Stimulated activated CD8-positive, alpha-beta memory T cell treated with anti-CD3 and anti-CD28 coated beads, Interleukin-2, amount 100 ng/mL, for 48 hours (primary cell): Measurements from ENCODE around the gene MINDY2.
"Not testable (repeated sequence)": the region's sequence is repeated elsewhere in the genome, so short reads cannot be mapped to it uniquely, and the experiment has no call there.

Source experiments
- DNase-seq, 2 donors: peaks; one replicate each; pipeline ENCODE4 v3.0.0-alpha.2; 2020; ENCODE audit warnings: low read depth in 2 of 2

The MINDY2 gene

DNA sequence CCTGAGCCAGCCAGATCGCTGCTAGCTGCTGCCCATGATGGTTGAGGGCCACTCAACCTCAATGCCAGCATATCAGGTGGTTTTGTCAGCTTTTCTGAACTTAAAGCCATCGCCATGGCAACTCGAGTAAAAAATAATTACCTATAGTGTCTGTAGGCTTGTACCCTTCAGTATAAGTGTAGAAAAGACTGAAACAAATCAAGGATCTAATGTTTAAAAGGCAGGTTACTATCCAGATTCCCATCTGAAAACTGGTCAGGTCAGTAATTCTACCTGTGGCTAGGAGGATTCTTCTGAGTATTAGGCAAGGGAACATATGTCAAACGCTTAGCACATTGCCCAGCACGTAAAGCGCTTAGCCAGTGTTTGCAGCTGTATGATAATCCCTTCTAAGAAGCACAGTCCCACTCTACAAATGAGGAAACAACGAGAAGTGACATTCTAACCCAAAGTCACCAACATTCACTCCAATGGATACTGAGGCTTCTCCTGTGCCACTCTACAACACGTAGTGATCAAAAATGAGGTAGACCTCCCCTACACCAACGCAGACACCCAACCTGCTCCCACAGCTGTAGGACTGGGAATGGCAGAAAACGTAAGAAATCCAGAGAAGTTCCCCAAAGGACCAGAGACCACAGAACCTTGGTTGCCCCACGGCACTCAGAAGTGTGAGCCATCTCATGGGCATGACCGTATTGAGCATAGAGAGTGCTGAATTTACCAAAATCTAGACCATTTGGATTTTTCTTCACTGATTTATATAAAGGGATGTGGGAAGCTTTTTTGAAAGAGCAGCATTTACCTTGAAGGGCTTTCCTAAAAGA, 107.1 kb downstream of the MINDY2 start:
- no peak for DNase-seq

- DNase-seq = no peak
Observed at GRCh38 chr15:58880320-58880719, 109.2 kb downstream of the MINDY2 start.

DNA sequence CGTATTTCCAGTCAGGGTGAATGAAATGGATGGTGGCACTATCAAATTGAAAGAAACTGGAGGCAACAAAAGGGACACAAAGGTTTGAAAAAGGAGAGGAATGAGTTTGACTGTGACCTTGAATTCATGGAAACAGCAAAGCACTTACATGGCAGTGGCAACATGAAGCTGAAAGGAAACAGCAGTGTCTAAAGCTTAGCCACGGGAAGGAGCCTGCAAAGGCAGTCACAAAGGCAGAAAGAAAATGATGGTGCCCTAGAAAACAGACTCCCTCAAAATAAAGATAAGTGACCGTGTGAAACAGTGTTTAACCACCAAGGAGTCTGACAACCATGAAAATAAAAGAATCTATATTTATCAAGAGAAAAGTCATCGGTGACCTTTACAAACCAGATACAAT, 111.1 kb downstream of the MINDY2 start:
- DNase-seq = no peak

- not testable (repeated sequence) for DNase-seq
Observed at GRCh38 chr15:58883926-58884325, 112.8 kb downstream of the MINDY2 start.

GRCh38 chr15:58886921-58887320, 115.8 kb downstream of the MINDY2 start:
- no peak for DNase-seq

DNA sequence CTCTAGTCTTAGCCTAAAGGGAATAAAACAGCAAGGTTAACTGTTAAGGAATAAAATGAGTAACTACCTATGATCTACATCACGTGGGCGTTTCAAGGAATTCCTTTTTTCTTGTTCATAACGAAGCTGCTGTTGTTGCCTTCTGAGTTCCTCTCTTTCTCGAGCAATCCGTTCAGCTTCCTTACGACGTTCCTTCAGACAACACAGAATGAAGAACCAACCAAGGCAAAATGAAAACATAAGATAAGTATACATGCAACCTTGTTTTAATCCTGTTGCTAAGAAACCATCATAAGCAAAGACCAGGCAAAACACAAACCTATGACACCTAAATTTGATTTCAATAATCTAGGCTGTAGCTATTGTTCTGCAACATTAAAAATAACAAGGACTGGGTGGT, 118.3 kb downstream of the MINDY2 start:
- DNase-seq = no peak

DNA sequence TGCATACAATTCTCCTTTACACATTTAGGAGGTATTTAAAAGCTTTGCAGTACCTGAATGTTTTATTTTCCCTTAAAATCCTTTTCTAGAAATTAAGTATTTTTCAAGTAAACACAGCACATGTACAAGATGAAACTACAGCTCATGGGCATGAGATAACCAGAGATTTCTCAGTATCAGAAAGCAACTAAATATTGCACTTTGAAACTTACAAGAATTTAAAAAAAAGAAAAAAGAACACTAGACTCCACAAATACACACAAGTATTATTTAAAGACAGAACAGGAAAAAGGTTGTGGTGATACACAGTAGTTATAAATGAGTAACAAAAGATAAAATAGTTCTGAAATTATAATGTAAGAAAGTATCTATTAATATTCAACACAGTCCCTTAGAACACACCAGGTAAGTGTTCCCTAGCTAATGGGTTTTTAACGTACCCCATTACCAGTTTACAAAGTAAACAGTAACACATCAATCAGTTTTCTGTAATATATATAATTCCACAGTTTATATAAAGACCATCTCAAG, 127.1 kb downstream of the MINDY2 start:
- DNase-seq = no peak

- DNase-seq = no peak
Observed at GRCh38 chr15:58900631-58901030, 129.5 kb downstream of the MINDY2 start.

GRCh38 chr15:58908550-58909309, 137.6 kb downstream of the MINDY2 start:
- no peak for DNase-seq

DNA sequence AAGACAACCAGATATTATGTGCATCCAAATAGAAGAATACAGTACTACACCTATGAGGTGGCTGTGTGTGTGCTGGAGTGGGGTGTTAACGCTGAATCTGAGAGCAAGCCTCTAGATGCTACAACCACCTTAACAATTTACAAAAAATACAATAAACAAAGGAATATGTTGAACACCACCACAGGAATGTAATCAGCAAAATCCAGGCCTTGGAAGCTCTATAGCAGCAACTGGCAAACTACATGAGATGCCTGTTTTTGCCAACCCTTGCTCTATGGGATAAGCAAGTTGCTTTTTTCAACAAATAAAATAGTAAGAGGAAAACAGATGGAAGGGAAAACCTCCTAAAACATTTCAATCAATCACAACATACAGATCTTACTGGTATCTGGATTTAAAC, 138.5 kb downstream of the MINDY2 start:
- no peak for DNase-seq

DNA sequence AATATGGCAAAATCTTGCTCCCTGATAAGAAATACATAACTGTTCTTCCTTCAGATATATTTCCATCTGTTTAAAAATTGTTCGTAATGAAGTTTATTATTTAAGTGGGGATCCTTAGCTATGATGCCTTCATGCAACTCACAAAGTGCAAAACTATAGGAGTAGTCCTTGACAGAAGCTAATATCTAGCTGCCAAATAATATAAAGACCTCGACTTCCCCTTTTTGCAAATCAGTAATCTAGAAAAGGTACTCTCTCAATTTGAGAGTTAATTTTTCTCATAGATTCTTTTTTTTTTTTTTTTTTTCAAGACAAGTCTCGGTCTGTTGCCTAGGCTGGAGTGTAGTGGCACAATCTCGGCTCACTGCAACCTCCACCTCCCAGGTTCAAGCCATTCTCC, 139.4 kb downstream of the MINDY2 start:
- no peak for DNase-seq
